ENCODE measurements around the gene PSRC1. TPM values are rescaled to one million over a fixed set of nuclear protein-coding genes. Genes with fewer than 3 reads are reported as not detected.

PSRC1 gene
- total and polyA plus RNA-seq, 7 donors = 2.3 to 13.6 (median 6.9) TPM

- Histone ChIP-seq H3K27me3 (no peaks in the 10 kb centered on the region), H3K4me3 (no peak overlapping the region), H3K36me3 (peaks cover 30 to 52% (median 47%) of the 10 kb centered on the region in 4 donors), H3K4me1 (peaks cover 0 to 25% (median 21%) of the 10 kb centered on the region in 4 donors), H3K27ac (no peak overlapping the region), H3K9me3 (no peaks in the 10 kb centered on the region)
- TF ChIP-seq CTCF (IDR thresholded peaks at IDR 0.05) (no peak), EP300 (IDR thresholded peaks at IDR 0.05) (no peak), POLR2A (IDR thresholded peaks at IDR 0.05) (no peak), POLR2AphosphoS5 (IDR thresholded peaks at IDR 0.05) (no peak)
- 64 to 72% methylated on average over 5 of the region's 5 CpGs for WGBS, 2 donors
- no peak for DNase-seq
- intact Hi-C loops (cut with DNase I) = no loop called here
Measured at GRCh38 chr1:109239047-109239408, 43.9 kb downstream of the PSRC1 start.

GRCh38 chr1:109238382-109238781 is 44.6 kb downstream of the PSRC1 start:
- intact Hi-C loops (cut with DNase I) = no loop called here
- WGBS, 2 donors = 94% methylated on average over 2 of the region's 2 CpGs
- Histone ChIP-seq H3K27ac (no peak overlapping the region), H3K9me3 (no peaks in the 10 kb centered on the region), H3K4me3 (no peak overlapping the region), H3K27me3 (no peaks in the 10 kb centered on the region), H3K4me1 (peaks cover 0 to 25% (median 21%) of the 10 kb centered on the region in 4 donors), H3K36me3 (peaks cover 30 to 55% (median 49%) of the 10 kb centered on the region in 4 donors)
- TF ChIP-seq POLR2A (IDR thresholded peaks at IDR 0.05) (no peak), CTCF (IDR thresholded peaks at IDR 0.05) (no peak), EP300 (IDR thresholded peaks at IDR 0.05) (no peak), POLR2AphosphoS5 (IDR thresholded peaks at IDR 0.05) (no peak)
- DNase-seq = no peak

GRCh38 chr1:109237512-109237911 is 45.4 kb downstream of the PSRC1 start:
- WGBS, 2 donors = 93 to 95% methylated on average over 3 of the region's 3 CpGs
- DNase-seq = no peak
- no peaks in the 10 kb centered on the region for H3K9me3 ChIP-seq
- intact Hi-C loops (cut with DNase I) = no loop called here
- H3K36me3 ChIP-seq = peaks cover 30 to 63% (median 56%) of the 10 kb centered on the region in 4 donors
- no peak overlapping the region for H3K27ac ChIP-seq
- no peaks in the 10 kb centered on the region for H3K27me3 ChIP-seq
- peaks cover 0 to 25% (median 20%) of the 10 kb centered on the region in 4 donors for H3K4me1 ChIP-seq
- TF ChIP-seq CTCF (IDR thresholded peaks at IDR 0.05) (no peak), EP300 (IDR thresholded peaks at IDR 0.05) (no peak), POLR2A (IDR thresholded peaks at IDR 0.05) (no peak), POLR2AphosphoS5 (IDR thresholded peaks at IDR 0.05) (no peak)
- no peak overlapping the region for H3K4me3 ChIP-seq

- intact Hi-C loops (cut with DNase I) = no loop called here
- Histone ChIP-seq H3K9me3 (no peaks in the 10 kb centered on the region), H3K27me3 (no peaks in the 10 kb centered on the region), H3K4me1 (peaks cover 0 to 3% (median 0%) of the 10 kb centered on the region in 4 donors), H3K27ac (no peak overlapping the region), H3K4me3 (no peak overlapping the region), H3K36me3 (peaks cover 36 to 87% (median 76%) of the 10 kb centered on the region in 4 donors)
- DNase-seq = peak; percentile 38
- 94 to 97% methylated on average over 7 of the region's 7 CpGs for WGBS, 2 donors
- no peak for TF ChIP-seq EP300 (IDR thresholded peaks at IDR 0.05)
- TF ChIP-seq POLR2A (IDR thresholded peaks at IDR 0.05) = no peak
- TF ChIP-seq POLR2AphosphoS5 (IDR thresholded peaks at IDR 0.05) = no peak
- no peak for TF ChIP-seq CTCF (IDR thresholded peaks at IDR 0.05)
Measured at GRCh38 chr1:109235137-109235536, 47.8 kb downstream of the PSRC1 start.

GRCh38 chr1:109231066-109231465 is 51.9 kb downstream of the PSRC1 start:
- Histone ChIP-seq H3K27ac (no peak overlapping the region), H3K4me1 (no peaks in the 10 kb centered on the region), H3K36me3 (peaks cover 30 to 88% (median 66%) of the 10 kb centered on the region in 4 donors), H3K4me3 (no peak overlapping the region), H3K9me3 (no peaks in the 10 kb centered on the region), H3K27me3 (no peaks in the 10 kb centered on the region)
- WGBS, 2 donors = 90 to 91% methylated on average over 3 of the region's 3 CpGs
- TF ChIP-seq EP300 (IDR thresholded peaks at IDR 0.05) = no peak
- TF ChIP-seq POLR2AphosphoS5 (IDR thresholded peaks at IDR 0.05) = no peak
- TF ChIP-seq POLR2A (IDR thresholded peaks at IDR 0.05) = no peak
- no peak for TF ChIP-seq CTCF (IDR thresholded peaks at IDR 0.05)
- intact Hi-C loops (cut with DNase I) = no loop called here
- no peak for DNase-seq

Measured in sigmoid colon (tissue), 7 donors.